ENCODE data around the gene KIAA1549.

DNA sequence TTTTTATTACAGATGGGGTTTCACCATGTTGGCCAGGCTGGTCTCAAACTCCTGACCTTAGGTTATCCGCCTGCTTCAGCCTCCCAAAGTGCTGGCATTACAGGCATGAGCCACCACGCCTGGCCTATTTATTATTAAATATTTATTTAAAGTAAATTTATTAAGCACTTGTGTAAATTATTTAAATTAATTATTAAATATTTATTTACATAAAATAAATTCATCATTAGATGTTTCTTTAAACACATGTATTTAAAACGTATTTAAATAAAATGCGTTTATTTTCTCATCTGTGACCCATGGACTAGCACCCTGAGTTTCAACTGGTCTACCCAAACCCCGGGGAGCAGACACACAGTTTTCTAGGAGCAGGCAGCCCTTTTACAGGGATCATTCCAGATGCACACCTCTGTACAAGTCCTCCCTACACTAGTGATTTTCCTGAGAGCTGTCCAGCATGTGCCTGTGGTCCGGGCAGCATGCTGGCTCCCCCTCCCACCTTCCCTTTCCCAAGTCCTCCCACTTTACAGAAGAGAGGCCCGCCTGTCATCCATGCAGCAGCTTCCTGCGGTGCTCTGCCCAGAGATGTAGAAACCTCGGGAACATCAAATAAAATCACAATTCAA is 94.0 kb downstream of the KIAA1549 start:
- TF ChIP-seq EZH2 (IDR thresholded peaks at IDR 0.05): no peak
- TF ChIP-seq POLR2AphosphoS5 (IDR thresholded peaks at IDR 0.05; ENCODE audit: borderline replicate concordance, low read depth, low read length): no peak
